ENCODE data around the gene PAK1IP1. TPM values are rescaled to one million over a fixed set of nuclear protein-coding genes. Genes with fewer than 3 reads are reported as not detected.
A peak's percentile ranks its signal among the peaks of the same experiment; 100 is the strongest.

PAK1IP1 gene
- total RNA-seq, 1 donor from 2014 or later = 28.8 TPM

DNA sequence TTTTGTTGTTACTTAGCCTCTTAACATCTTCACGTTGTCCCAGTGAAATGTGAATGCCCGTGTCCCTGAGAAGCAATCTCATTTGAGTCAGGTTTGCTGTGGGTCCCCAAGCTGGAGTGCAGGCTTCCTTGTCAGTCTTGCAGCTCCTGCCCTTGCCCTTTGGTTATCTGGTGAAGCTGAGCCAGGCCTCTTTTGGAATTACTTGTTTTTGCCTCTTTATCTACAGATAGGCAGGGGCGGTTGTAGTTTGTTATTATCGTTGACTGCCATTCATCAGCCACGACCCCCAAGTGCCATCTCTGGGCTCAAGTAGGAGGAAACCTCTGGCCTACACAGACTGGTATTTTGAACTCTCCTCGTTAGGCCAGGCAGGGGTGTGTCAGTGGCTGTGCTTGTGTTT is 30.3 kb downstream of the PAK1IP1 start:
- no peak overlapping the region for H3K9ac ChIP-seq
- no peaks in the 10 kb centered on the region for H3K27me3 Mint-ChIP-seq (ENCODE audit: insufficient read depth, low read depth)
- no peak for TF ChIP-seq EZH2 (IDR thresholded peaks at IDR 0.05)
- TF ChIP-seq, protein P1, sequence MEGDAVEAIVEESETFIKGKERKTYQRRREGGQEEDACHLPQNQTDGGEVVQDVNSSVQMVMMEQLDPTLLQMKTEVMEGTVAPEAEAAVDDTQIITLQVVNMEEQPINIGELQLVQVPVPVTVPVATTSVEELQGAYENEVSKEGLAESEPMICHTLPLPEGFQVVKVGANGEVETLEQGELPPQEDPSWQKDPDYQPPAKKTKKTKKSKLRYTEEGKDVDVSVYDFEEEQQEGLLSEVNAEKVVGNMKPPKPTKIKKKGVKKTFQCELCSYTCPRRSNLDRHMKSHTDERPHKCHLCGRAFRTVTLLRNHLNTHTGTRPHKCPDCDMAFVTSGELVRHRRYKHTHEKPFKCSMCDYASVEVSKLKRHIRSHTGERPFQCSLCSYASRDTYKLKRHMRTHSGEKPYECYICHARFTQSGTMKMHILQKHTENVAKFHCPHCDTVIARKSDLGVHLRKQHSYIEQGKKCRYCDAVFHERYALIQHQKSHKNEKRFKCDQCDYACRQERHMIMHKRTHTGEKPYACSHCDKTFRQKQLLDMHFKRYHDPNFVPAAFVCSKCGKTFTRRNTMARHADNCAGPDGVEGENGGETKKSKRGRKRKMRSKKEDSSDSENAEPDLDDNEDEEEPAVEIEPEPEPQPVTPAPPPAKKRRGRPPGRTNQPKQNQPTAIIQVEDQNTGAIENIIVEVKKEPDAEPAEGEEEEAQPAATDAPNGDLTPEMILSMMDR (IDR thresholded peaks at IDR 0.05) = no peak
- TF ChIP-seq EZH2phosphoT487 (IDR thresholded peaks at IDR 0.05) = no peak
- peaks cover 6% of the 10 kb centered on the region for H4K20me1 ChIP-seq (ENCODE audit: low read depth)
- no peaks in the 10 kb centered on the region for H3K36me3 ChIP-seq
- no peaks in the 10 kb centered on the region for H3K9me3 Mint-ChIP-seq
- peaks cover 37% of the 10 kb centered on the region for H3K79me2 ChIP-seq (ENCODE audit: low read depth)
- H3K9me3 ChIP-seq (ENCODE audit: low read depth) = no peaks in the 10 kb centered on the region
- H3K27ac Mint-ChIP-seq = peak overlapping the region; percentile 57
- peaks cover 34% of the 10 kb centered on the region for H3K4me1 Mint-ChIP-seq
- H3F3A ChIP-seq (ENCODE audit: low read depth) = peaks cover 19% of the 10 kb centered on the region
- no peak for DNase-seq (ENCODE audit: low spot score)
- H2AFZ ChIP-seq (replicated peaks) = no peak overlapping the region
- H3K4me3 Mint-ChIP-seq = peak overlapping the region; percentile 67
- peak overlapping the region; percentile 49 for H3K27ac ChIP-seq
- peaks cover 14% of the 10 kb centered on the region for H3K4me1 ChIP-seq
- H3K4me3 ChIP-seq = no peak overlapping the region
- H3K4me2 ChIP-seq = peak overlapping the region; percentile 83
- H3K36me3 Mint-ChIP-seq = peaks cover 21% of the 10 kb centered on the region
- no peaks in the 10 kb centered on the region for H3K27me3 ChIP-seq

DNA sequence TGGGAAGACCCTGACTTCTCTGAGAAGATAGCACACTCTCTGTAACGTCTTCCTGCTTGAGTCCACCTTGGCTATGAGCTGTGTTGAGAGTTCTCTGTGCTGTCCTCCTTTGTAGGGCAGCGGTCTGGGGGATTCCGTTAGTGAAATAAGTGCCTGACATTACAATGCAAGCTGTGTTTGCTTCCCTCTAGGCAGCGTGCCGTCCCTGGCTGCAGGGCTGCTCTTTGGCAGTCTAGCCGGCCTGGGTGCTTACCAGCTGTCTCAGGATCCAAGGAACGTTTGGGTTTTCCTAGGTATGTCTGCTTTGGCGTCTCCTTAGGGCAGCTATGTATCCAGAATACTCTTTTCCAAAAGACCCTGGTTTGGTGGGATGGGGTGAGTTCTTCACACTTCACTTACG is 30.9 kb downstream of the PAK1IP1 start:
- no peak overlapping the region for H2AFZ ChIP-seq (replicated peaks)
- H3K36me3 ChIP-seq = no peaks in the 10 kb centered on the region
- H3K4me3 Mint-ChIP-seq = peak overlapping the region; percentile 68
- peak overlapping the region; percentile 49 for H3K27ac ChIP-seq
- no peaks in the 10 kb centered on the region for H3K27me3 Mint-ChIP-seq (ENCODE audit: insufficient read depth, low read depth)
- peaks cover 37% of the 10 kb centered on the region for H3K79me2 ChIP-seq (ENCODE audit: low read depth)
- no peaks in the 10 kb centered on the region for H3K9me3 ChIP-seq (ENCODE audit: low read depth)
- TF ChIP-seq EZH2 (IDR thresholded peaks at IDR 0.05) = no peak
- no peak for TF ChIP-seq EZH2phosphoT487 (IDR thresholded peaks at IDR 0.05)
- H4K20me1 ChIP-seq (ENCODE audit: low read depth) = peaks cover 6% of the 10 kb centered on the region
- peak overlapping the region; percentile 83 for H3K4me2 ChIP-seq
- no peak for DNase-seq (ENCODE audit: low spot score)
- peaks cover 19% of the 10 kb centered on the region for H3F3A ChIP-seq (ENCODE audit: low read depth)
- H3K9me3 Mint-ChIP-seq = no peaks in the 10 kb centered on the region
- H3K9ac ChIP-seq = no peak overlapping the region
- H3K4me3 ChIP-seq = no peak overlapping the region
- H3K36me3 Mint-ChIP-seq = peaks cover 27% of the 10 kb centered on the region
- H3K4me1 Mint-ChIP-seq = peaks cover 34% of the 10 kb centered on the region
- peak overlapping the region; percentile 27 for H3K27ac Mint-ChIP-seq
- H3K4me1 ChIP-seq = peaks cover 14% of the 10 kb centered on the region
- no peaks in the 10 kb centered on the region for H3K27me3 ChIP-seq

DNA sequence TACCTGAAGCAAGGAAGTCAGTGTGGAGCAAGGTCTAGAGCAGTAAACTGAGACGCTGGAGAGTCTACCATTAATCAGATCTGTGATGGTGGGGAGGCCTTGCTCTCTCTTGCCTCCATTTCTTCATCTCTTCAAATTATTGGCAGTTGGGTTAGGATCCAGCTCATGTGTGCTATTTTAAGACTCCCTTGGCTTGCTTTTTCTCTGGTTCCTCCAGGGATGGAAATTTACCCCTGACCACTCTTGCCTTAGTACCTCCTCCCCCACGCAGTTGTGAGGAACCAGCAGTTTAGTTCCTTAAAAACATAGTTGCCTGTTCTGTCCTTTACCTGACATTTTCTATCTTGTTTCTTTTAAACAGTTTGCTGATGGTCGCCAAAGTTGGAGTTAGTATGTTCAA is 35.5 kb downstream of the PAK1IP1 start:
- H2AFZ ChIP-seq (replicated peaks) = no peak overlapping the region
- peaks cover 8% of the 10 kb centered on the region for H3F3A ChIP-seq (ENCODE audit: low read depth)
- H3K79me2 ChIP-seq (ENCODE audit: low read depth) = peaks cover 14% of the 10 kb centered on the region
- H3K9ac ChIP-seq = no peak overlapping the region
- no peak overlapping the region for H3K4me3 Mint-ChIP-seq
- H3K4me3 ChIP-seq = no peak overlapping the region
- H3K4me1 Mint-ChIP-seq = peaks cover 4% of the 10 kb centered on the region
- no peaks in the 10 kb centered on the region for H4K20me1 ChIP-seq (ENCODE audit: low read depth)
- no peaks in the 10 kb centered on the region for H3K36me3 ChIP-seq
- TF ChIP-seq EZH2 (IDR thresholded peaks at IDR 0.05) (no peak), EZH2phosphoT487 (IDR thresholded peaks at IDR 0.05) (no peak)
- TF ChIP-seq, protein P1 (IDR thresholded peaks at IDR 0.05) = no peak
- H3K27ac Mint-ChIP-seq = no peak overlapping the region
- DNase-seq (ENCODE audit: low spot score) = no peak
- no peaks in the 10 kb centered on the region for H3K27me3 ChIP-seq
- no peaks in the 10 kb centered on the region for H3K9me3 ChIP-seq (ENCODE audit: low read depth)
- no peaks in the 10 kb centered on the region for H3K27me3 Mint-ChIP-seq (ENCODE audit: insufficient read depth, low read depth)
- H3K4me2 ChIP-seq = no peak overlapping the region
- peaks cover 38% of the 10 kb centered on the region for H3K36me3 Mint-ChIP-seq
- H3K27ac ChIP-seq = no peak overlapping the region
- no peaks in the 10 kb centered on the region for H3K4me1 ChIP-seq
- no peaks in the 10 kb centered on the region for H3K9me3 Mint-ChIP-seq

DNA sequence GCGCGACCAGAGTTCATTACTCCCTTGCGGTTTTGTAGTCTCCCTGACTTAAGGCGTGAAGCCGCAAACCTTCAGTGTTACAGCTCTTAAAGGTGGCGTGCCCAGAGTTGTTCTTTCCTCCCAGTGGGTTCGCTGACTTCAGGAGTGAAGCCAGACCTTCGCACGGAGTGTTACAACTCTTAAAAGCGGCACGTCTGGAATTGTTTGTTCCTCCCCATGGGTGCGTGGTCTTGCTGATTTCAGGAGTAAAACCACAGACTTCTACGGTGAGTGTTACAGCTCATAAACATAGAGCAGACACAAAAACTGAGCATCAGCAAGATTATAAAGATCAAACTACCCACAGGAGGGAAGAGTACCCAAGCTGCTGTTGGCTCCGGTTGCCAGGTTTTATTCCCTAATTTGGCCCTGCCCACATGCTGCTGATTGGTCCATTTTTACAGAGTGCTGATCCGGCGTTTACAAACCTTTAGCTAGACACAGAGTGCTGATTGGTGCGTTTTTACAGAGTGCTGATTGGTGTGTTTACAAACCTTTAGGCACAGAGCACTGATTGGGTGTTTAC is 38.5 kb downstream of the PAK1IP1 start:
- H3K9ac ChIP-seq = no peak overlapping the region
- no peak for DNase-seq (ENCODE audit: low spot score)

More for the DNA sequence above, 38.5 kb downstream of the PAK1IP1 start:
- Histone ChIP-seq H3K27ac (peak overlapping the region; percentile 37), H3K9me3 (ENCODE audit: low read depth) (no peaks in the 10 kb centered on the region), H3K36me3 (no peaks in the 10 kb centered on the region), H3K4me3 (no peak overlapping the region), H3K27me3 (no peaks in the 10 kb centered on the region), H3K4me2 (no peak overlapping the region), H3F3A (ENCODE audit: low read depth) (peaks cover 8% of the 10 kb centered on the region), H3K79me2 (ENCODE audit: low read depth) (no peaks in the 10 kb centered on the region), H4K20me1 (ENCODE audit: low read depth) (no peaks in the 10 kb centered on the region), H2AFZ (replicated peaks) (no peak overlapping the region), H3K4me1 (no peaks in the 10 kb centered on the region)
- no peak overlapping the region for H3K4me3 Mint-ChIP-seq
- H3K27me3 Mint-ChIP-seq (ENCODE audit: insufficient read depth, low read depth) = no peaks in the 10 kb centered on the region
- H3K9me3 Mint-ChIP-seq = no peaks in the 10 kb centered on the region
- TF ChIP-seq EZH2phosphoT487 (IDR thresholded peaks at IDR 0.05) (no peak), EZH2 (IDR thresholded peaks at IDR 0.05) (no peak)
- TF ChIP-seq, protein P1 (IDR thresholded peaks at IDR 0.05) = no peak
- no peaks in the 10 kb centered on the region for H3K4me1 Mint-ChIP-seq
- H3K36me3 Mint-ChIP-seq = peaks cover 24% of the 10 kb centered on the region
- no peak overlapping the region for H3K27ac Mint-ChIP-seq
